ENCODE results near the gene FSTL4. TPM values are rescaled to one million over a fixed set of nuclear protein-coding genes. Genes with fewer than 3 reads are reported as not detected.

Gene FSTL4
- total RNA-seq, 1 experiment from 2014 or later: not detected

DNA sequence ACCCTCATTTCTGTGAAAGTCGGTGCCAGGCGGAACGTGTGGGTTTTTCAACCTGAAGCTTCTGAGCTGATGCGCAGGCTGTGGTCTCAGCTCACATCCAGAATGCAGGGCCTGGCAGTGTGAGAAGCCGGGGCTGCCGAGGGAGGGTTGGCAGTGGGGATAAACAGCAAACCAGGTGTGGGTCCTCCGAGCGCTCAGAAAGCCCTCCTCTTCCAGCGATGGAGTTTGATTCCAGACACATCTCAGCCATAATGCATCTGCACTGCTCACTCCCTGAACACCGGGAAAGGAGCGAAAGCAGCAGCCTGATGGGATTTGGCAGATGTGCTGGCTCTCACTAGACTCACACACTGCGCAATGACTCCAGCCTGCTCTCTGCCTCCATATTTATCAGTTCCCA, 280.4 kb downstream of the FSTL4 start:
- intact Hi-C loops (cut with micrococcal nuclease; ENCODE audit: unreplicated experiment): no loop called here
- Histone ChIP-seq H3K79me2 (ENCODE audit: low read depth) (no peaks in the 10 kb centered on the region), H3K36me3 (ENCODE audit: low read depth) (no peaks in the 10 kb centered on the region), H3K4me2 (no peak overlapping the region), H3K9me3 (ENCODE audit: insufficient read depth, low read depth) (no peaks in the 10 kb centered on the region), H2AFZ (no peak overlapping the region), H3K27me3 (ENCODE audit: insufficient read depth, low read depth) (no peaks in the 10 kb centered on the region), H3F3A (ENCODE audit: insufficient read depth, low read depth) (no peaks in the 10 kb centered on the region), H3K27ac (no peak overlapping the region), H3K4me1 (replicated peaks; ENCODE audit: insufficient read depth) (no peaks in the 10 kb centered on the region), H3K4me3 (no peak overlapping the region), H3K9me2 (ENCODE audit: insufficient read depth) (no peaks in the 10 kb centered on the region), H4K20me1 (ENCODE audit: insufficient read depth) (no peaks in the 10 kb centered on the region)
- DNase-seq: no peak
- ChIA-PET CTCF (interaction anchor here (0.6 kb wide), 1 partner anchor 48 kb away, joined by 3 read pairs; no protein-coding TSS in a partner anchor), POLR2A (ENCODE audit: unreplicated experiment) (no interaction called here)
- TF ChIP-seq EZH2 (IDR thresholded peaks at IDR 0.05; ENCODE audit: low read depth): no peak
- TF ChIP-seq, protein P1, sequence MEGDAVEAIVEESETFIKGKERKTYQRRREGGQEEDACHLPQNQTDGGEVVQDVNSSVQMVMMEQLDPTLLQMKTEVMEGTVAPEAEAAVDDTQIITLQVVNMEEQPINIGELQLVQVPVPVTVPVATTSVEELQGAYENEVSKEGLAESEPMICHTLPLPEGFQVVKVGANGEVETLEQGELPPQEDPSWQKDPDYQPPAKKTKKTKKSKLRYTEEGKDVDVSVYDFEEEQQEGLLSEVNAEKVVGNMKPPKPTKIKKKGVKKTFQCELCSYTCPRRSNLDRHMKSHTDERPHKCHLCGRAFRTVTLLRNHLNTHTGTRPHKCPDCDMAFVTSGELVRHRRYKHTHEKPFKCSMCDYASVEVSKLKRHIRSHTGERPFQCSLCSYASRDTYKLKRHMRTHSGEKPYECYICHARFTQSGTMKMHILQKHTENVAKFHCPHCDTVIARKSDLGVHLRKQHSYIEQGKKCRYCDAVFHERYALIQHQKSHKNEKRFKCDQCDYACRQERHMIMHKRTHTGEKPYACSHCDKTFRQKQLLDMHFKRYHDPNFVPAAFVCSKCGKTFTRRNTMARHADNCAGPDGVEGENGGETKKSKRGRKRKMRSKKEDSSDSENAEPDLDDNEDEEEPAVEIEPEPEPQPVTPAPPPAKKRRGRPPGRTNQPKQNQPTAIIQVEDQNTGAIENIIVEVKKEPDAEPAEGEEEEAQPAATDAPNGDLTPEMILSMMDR (conservative IDR thresholded peaks at IDR 0.05): no peak
- no TSS peak for BruUV-seq (replicated peaks)

DNA sequence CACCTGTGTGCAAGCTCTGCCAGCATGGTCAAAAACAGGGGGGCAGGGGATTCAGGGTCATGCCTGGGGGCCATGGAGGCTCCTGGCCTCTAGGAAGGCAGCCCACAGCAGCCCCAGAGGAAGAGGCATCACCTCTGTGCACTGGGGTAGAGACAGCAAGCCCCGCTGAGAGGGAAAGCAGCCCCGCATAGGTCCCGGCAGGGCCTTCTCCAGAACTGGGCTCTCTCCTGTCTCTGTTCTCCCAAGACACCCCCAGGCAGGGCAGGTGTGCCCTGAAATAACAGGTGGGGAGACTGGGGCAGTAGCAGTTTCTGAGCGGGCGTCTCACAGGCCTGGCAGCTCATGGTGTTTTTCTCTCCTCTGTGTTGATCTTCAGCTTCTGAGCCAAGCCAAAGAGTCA, 281.4 kb downstream of the FSTL4 start:
- CTCF ChIA-PET: no interaction called here
- no peak overlapping the region for H3K4me2 ChIP-seq
- H3K27me3 ChIP-seq (ENCODE audit: insufficient read depth, low read depth): no peaks in the 10 kb centered on the region
- no peaks in the 10 kb centered on the region for H4K20me1 ChIP-seq (ENCODE audit: insufficient read depth)
- H3K27ac ChIP-seq: no peak overlapping the region
- H3K36me3 ChIP-seq (ENCODE audit: low read depth): no peaks in the 10 kb centered on the region
- no TSS peak for BruUV-seq (replicated peaks)
- H3K4me3 ChIP-seq: no peak overlapping the region
- H3K9me3 ChIP-seq (ENCODE audit: insufficient read depth, low read depth): no peaks in the 10 kb centered on the region
- POLR2A ChIA-PET (ENCODE audit: unreplicated experiment): no interaction called here
- intact Hi-C loops (cut with micrococcal nuclease; ENCODE audit: unreplicated experiment): no loop called here
- TF ChIP-seq, protein P1 (conservative IDR thresholded peaks at IDR 0.05): no peak
- TF ChIP-seq EZH2 (IDR thresholded peaks at IDR 0.05; ENCODE audit: low read depth): no peak
- DNase-seq: no peak
- no peaks in the 10 kb centered on the region for H3K79me2 ChIP-seq (ENCODE audit: low read depth)
- no peaks in the 10 kb centered on the region for H3K4me1 ChIP-seq (replicated peaks; ENCODE audit: insufficient read depth)
- H3K9me2 ChIP-seq (ENCODE audit: insufficient read depth): no peaks in the 10 kb centered on the region
- no peaks in the 10 kb centered on the region for H3F3A ChIP-seq (ENCODE audit: insufficient read depth, low read depth)
- H2AFZ ChIP-seq: no peak overlapping the region

DNA sequence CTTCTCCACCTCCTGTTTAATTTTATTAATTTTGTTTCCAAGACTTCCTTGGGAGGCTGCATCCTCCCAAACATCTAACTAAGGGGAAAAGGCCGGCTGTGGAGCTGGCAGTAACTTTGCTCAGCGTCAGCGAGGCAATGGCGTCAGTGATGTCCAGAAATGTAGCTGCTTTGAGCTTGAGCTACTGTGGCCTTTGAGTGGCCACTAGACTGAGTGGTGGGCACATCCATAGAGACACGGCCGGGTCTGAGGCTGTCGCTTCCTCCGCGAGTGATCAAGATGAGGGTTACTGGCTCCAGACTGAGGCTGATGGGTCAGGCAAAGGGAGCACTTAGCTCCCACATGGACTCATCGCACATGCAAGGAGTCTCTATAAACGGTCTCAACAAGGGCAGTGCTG, 283.5 kb downstream of the FSTL4 start:
- Histone ChIP-seq H3K36me3 (ENCODE audit: low read depth) (no peaks in the 10 kb centered on the region), H3K27me3 (ENCODE audit: insufficient read depth, low read depth) (no peaks in the 10 kb centered on the region), H2AFZ (no peak overlapping the region), H3K79me2 (ENCODE audit: low read depth) (no peaks in the 10 kb centered on the region), H3F3A (ENCODE audit: insufficient read depth, low read depth) (no peaks in the 10 kb centered on the region), H3K9me2 (ENCODE audit: insufficient read depth) (no peaks in the 10 kb centered on the region), H3K27ac (no peak overlapping the region), H3K4me3 (no peak overlapping the region), H3K4me1 (replicated peaks; ENCODE audit: insufficient read depth) (no peaks in the 10 kb centered on the region), H3K9me3 (ENCODE audit: insufficient read depth, low read depth) (no peaks in the 10 kb centered on the region), H4K20me1 (ENCODE audit: insufficient read depth) (no peaks in the 10 kb centered on the region), H3K4me2 (no peak overlapping the region)
- no peak for DNase-seq
- BruUV-seq (replicated peaks): no TSS peak
- ChIA-PET POLR2A (ENCODE audit: unreplicated experiment) (no interaction called here), CTCF (no interaction called here)
- intact Hi-C loops (cut with micrococcal nuclease; ENCODE audit: unreplicated experiment): no loop called here
- TF ChIP-seq, protein P1 (conservative IDR thresholded peaks at IDR 0.05): no peak
- no peak for TF ChIP-seq EZH2 (IDR thresholded peaks at IDR 0.05; ENCODE audit: low read depth)
